OCI-LY1 (cell line): ENCODE measurements around the gene RPH3AL.

Experiments
- CTCF ChIP-seq: fragments of 200-600 bp; sonication (generic), shearing (Covaris generic); IDR thresholded peaks from 2 replicates; pipeline ENCODE4 v1.5.1; 2017; ENCODE audit warnings: mild to moderate bottlenecking, antibody characterized with exemption, low read length, moderate library complexity, mixed read lengths
- EZH2 ChIP-seq: fragments of 200-600 bp; sonication (generic), shearing (Covaris generic); IDR thresholded peaks from 2 replicates; pipeline ENCODE4 v1.8.0; 2017; ENCODE audit warnings: borderline replicate concordance, mixed run types, mild to moderate bottlenecking, antibody characterized with exemption, low read length, moderate library complexity, mixed read lengths

- TF ChIP-seq CTCF: no peak
- no peak for TF ChIP-seq EZH2
Observed at GRCh38 chr17:238071-238963, 114.3 kb downstream of the RPH3AL start.
